Heart right ventricle (tissue), 16 donors: ENCODE results near the gene SMIM24. TPM values are rescaled to one million over a fixed set of nuclear protein-coding genes. Genes with fewer than 3 reads are reported as not detected.

Experiments used
- ATAC-seq, 8 donors: fragments of 200-7000 bp; cut with Tn5 transposase; one replicate each; pipeline ENCODE4 v1.9.1; 2020; ENCODE audit warnings: mild to moderate bottlenecking in 8 of 8, moderate library complexity in 8 of 8, moderate number of reproducible peaks in 1 of 8
- DNase-seq, 2 donors: peaks; one replicate each; pipeline ENCODE4 v3.0.0-alpha.2; 2020
- H3K27ac ChIP-seq, 10 donors: fragments of 200-600 bp; sonication (generic) in 2 of 10; one replicate each; pipeline versions ENCODE4 v1.5.0 to v1.8.0; 2020 to 2022; ENCODE audit warnings: mild to moderate bottlenecking in 3 of 10
- H3K27me3 ChIP-seq, 7 donors: fragments of 200-600 bp; one replicate each; pipeline ENCODE4 v1.8.0; 2021 to 2022; ENCODE audit warnings: mild to moderate bottlenecking in 2 of 7
- H3K36me3 ChIP-seq, 9 donors: fragments of 200-600 bp; sonication (generic) in 1 of 9; one replicate each; pipeline versions ENCODE4 v1.5.0 to v1.8.0; 2020 to 2022; ENCODE audit warnings: mild to moderate bottlenecking in 2 of 9
- H3K4me1 ChIP-seq, 9 donors: fragments of 200-600 bp; sonication (generic) in 1 of 9; one replicate each; pipeline versions ENCODE4 v1.5.0 to v1.8.0; 2020 to 2022; ENCODE audit warnings: mild to moderate bottlenecking in 4 of 9
- H3K4me3 ChIP-seq, 10 donors: fragments of 200-600 bp; sonication (generic) in 2 of 10; one replicate each; pipeline versions ENCODE4 v1.5.0 to v1.8.0; 2020 to 2022; ENCODE audit warnings: mild to moderate bottlenecking in 7 of 10, moderate library complexity in 2 of 10
- H3K9me3 ChIP-seq, 11 donors: fragments of 200-600 bp in 10 of 11; sonication (generic) in 2 of 11; one replicate each; pipeline versions ENCODE4 v1.5.0 to v1.8.0; 2013 to 2022; ENCODE audit warnings: mild to moderate bottlenecking in 2 of 11, control low read depth in 1 of 11, moderate library complexity in 1 of 11
- WGBS, 2 donors: extraction: QIAGEN DNeasy Blood & Tissue Kit; methylation state at CpG; one replicate each; pipeline ENCODE4 v1.1.7; 2013; ENCODE audit warnings: inconsistent platforms in 1 of 2; 5-methylcytosine and 5-hydroxymethylcytosine counted together
- intact Hi-C, 10 donors: fragments of 100-400 bp; cut with DNase I; formaldehyde crosslinking; loops; one replicate each; pipeline versions ENCODE4 v1.11.1 to v1.14.2; 2022
- polyA plus RNA-seq, 2 donors: library from polyadenylated mRNA; stranded (reverse); fragments of 200-250 nt; gene quantifications; one replicate each; pipeline ENCODE4 v1.2.3, GENCODE V29; 2013
- total RNA-seq, 10 donors: library from RNA; stranded (reverse); fragmentation: NEBNext Ultra II Directional in 3 of 10; extraction: Animal tissue kit (Norgen Biotek cat#: 25700) in 3 of 10; gene quantifications; one replicate each; pipeline versions ENCODE4 v1.2.1 to v1.2.4, GENCODE V29; 2021 to 2023
- TF ChIP-seq, protein P1 (sequence below), 9 donors: fragments of 200-600 bp; sonication (generic) in 2 of 9; IDR thresholded peaks; one replicate each; pipeline versions ENCODE4 v1.5.0 to v1.8.0; 2021 to 2022; ENCODE audit warnings: antibody characterized with exemption in 9 of 9, mild to moderate bottlenecking in 5 of 9, moderate library complexity in 1 of 9
- donor health status: Arrhythmogenic right ventricular cardiomyopathy.
- donor health status: ischemic (EF 13 %, LVEDD 7.1; RV severe dilation, severe dysfunction).
- donor health status: healthy with polysubstance abuse.
- donor health status: DM: no; HTN: yes; CAD: no.
- donor health status: DM: no; HTN: no; CAD: no.
- donor health status: ischemic (EF 25% LVEDD 6.9; RV normal size, moderate dysfunction).
- donor health status: ischemic (EF 25% LVEDD 5.7; RV mildly dilated, moderate dysfunction).
- donor health status: healthy.
- donor health status: DM: yes; HTN: yes; CAD: no.
- donor health status: Ischemic cardiomyopathy.
- donor health status: ischemic (EF 35%, LVEDD 5.7; RV mildly dilated, moderate dysfunction).
- donor health status: nonischemic (EF 11% LVEDD 7.7; RV severe dilation, severe dysfunction).
- donor health status: DM: yes; HTN: yes; CAD: no.
- donor health status: PGD.
- donor health status: ischemic (EF 29% LVEDD 5.4; RV normal size, mild dysfunction).
- donor health status: nonischemic (EF 23%, LVEDD 6.1; RV moderate dilation, normal function).

The SMIM24 gene
- total and polyA plus RNA-seq, 12 donors: not detected

DNA sequence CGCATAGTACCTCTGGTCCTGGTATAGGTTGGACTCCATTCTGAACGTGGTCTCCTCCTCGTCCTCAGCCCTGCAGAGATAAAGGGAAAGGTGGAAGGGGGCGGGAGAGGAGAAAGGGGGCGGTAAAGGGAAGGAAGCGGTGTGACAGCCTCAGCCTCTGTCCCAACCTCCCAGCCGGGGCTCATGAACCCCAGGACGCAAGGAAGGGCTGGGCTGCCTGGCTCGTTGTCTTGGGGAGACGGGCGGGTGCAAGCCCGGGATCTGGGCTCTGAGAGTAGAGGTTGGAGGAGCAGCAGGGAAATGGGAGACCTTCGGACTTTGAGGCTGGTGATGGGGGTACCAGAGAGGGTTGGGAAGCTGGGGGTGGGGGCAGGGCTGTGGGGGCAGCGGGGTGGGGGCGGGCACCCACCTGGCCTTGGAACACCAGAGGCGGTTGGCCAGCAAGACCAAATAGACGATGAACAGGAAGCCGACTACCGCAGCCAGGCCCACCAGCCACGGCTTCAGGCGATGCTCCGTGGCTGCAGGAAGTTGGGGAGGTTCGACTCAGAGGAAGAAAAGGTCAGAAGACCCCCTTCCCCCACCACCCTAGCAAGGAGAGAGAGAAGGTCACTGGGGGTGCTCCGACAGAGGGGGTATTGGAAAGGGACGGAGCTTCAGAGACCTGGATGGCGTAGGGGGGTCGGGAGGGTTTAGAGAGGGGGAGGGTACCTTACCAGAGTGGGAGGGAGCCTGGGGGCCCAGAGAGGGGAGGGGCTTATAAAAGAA is 1.7 kb downstream of the SMIM24 start:
- WGBS, 2 donors: 25 to 26% methylated on average over 27 of the region's 27 CpGs
- Histone ChIP-seq H3K4me1 (peaks cover 0 to 3% (median 0%) of the 10 kb centered on the region in 9 donors), H3K9me3 (no peaks in the 10 kb centered on the region), H3K27me3 (peaks cover 15 to 43% (median 39%) of the 10 kb centered on the region in 7 donors), H3K36me3 (no peaks in the 10 kb centered on the region), H3K27ac (no peak overlapping the region), H3K4me3 (no peak overlapping the region)
- DNase-seq: no peak
- TF ChIP-seq, protein P1, sequence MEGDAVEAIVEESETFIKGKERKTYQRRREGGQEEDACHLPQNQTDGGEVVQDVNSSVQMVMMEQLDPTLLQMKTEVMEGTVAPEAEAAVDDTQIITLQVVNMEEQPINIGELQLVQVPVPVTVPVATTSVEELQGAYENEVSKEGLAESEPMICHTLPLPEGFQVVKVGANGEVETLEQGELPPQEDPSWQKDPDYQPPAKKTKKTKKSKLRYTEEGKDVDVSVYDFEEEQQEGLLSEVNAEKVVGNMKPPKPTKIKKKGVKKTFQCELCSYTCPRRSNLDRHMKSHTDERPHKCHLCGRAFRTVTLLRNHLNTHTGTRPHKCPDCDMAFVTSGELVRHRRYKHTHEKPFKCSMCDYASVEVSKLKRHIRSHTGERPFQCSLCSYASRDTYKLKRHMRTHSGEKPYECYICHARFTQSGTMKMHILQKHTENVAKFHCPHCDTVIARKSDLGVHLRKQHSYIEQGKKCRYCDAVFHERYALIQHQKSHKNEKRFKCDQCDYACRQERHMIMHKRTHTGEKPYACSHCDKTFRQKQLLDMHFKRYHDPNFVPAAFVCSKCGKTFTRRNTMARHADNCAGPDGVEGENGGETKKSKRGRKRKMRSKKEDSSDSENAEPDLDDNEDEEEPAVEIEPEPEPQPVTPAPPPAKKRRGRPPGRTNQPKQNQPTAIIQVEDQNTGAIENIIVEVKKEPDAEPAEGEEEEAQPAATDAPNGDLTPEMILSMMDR (IDR thresholded peaks at IDR 0.05): no peak
- intact Hi-C loops: loop anchor here in 2 of 10 donors (5.0 kb wide), 2 partner anchors 156 to 171 kb away; no protein-coding TSS in a partner anchor
- no peak for ATAC-seq

DNA sequence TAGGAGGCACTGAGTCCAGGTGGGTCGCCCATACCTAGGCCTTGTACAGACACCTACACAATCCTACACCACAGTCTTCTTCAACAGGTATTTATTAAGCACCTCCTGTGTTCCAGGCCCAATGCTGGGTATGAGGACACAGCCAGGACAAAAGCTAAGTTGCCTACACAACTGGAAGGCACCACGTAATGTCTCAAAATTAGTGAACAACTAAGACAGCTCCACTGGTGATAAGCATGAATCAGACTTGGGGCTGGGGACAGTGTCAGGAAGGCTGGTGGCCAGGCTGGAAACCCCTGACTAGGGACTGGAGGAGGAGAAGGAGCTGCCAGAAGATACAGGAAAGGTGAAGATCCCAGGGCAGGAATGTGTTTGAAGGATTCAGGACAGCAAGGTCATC is 2.4 kb downstream of the SMIM24 start:
- Histone ChIP-seq H3K36me3 (no peaks in the 10 kb centered on the region), H3K27me3 (peaks cover 14 to 37% (median 33%) of the 10 kb centered on the region in 7 donors), H3K4me1 (peaks cover 0 to 3% (median 0%) of the 10 kb centered on the region in 9 donors), H3K27ac (no peak overlapping the region), H3K9me3 (no peaks in the 10 kb centered on the region), H3K4me3 (no peak overlapping the region)
- WGBS, 2 donors: 67 to 93% methylated on average over 2 of the region's 2 CpGs
- intact Hi-C loops: loop anchor here in 3 of 10 donors (2.0 to 5.0 kb wide), 3 partner anchors 153 to 171 kb away; no protein-coding TSS in a partner anchor
- TF ChIP-seq, protein P1 (IDR thresholded peaks at IDR 0.05): no peak
- ATAC-seq (no peak), DNase-seq (no peak)

DNA sequence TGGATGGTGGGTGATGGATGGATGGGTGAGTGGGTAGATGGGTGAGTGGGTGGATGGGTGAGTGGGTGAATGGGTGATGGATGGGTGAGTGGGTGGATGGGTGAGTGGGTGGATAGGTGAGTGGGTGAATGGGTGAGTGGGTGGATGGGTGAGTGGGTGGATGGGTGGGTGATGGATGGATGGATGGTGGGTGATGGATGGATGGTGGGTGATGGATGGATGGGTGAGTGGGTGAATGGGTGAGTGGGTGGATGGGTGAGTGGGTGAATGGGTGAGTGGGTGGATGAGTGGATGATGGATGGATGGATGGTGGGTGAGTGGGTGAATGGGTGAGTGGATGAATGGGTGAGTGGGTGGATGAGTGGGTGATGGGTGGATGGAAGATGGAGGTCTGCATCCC is 2.8 kb downstream of the SMIM24 start:
- H3K27me3 ChIP-seq: peaks cover 9 to 32% (median 29%) of the 10 kb centered on the region in 7 donors
- DNase-seq (no peak), ATAC-seq (no peak)
- H3K27ac ChIP-seq: no peak overlapping the region
- H3K9me3 ChIP-seq: no peaks in the 10 kb centered on the region
- TF ChIP-seq, protein P1 (IDR thresholded peaks at IDR 0.05): no peak
- intact Hi-C loops: loop anchor here in 3 of 10 donors (2.0 to 5.0 kb wide), 3 partner anchors 153 to 170 kb away; no protein-coding TSS in a partner anchor
- H3K4me1 ChIP-seq: peaks cover 0 to 4% (median 1%) of the 10 kb centered on the region in 9 donors
- no peaks in the 10 kb centered on the region for H3K36me3 ChIP-seq
- H3K4me3 ChIP-seq: no peak overlapping the region

DNA sequence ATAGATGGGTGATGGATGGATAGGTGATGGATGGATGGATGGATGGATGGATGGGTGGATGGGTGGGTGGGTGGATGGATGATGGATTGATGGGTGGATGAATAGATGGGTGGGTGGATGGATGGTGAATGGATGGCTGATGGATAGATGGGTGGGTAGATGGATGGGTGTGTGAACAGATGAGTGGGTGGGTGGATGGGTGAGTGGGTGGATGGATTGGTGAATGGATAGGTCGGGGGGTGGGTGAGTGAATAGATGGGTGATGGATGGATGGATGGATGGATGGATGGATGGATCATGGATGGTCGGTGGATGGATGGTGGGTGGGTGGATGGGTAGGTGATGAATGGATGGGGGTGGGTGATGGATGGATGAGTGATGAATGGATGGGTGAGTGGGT is 3.5 kb downstream of the SMIM24 start:
- ATAC-seq (no peak), DNase-seq (no peak)
- 88 to 91% methylated on average over 2 of the region's 2 CpGs for WGBS, 2 donors
- intact Hi-C loops: loop anchor here in 3 of 10 donors (2.0 to 5.0 kb wide), 3 partner anchors 152 to 170 kb away; no protein-coding TSS in a partner anchor
- H3K36me3 ChIP-seq: no peaks in the 10 kb centered on the region
- no peak overlapping the region for H3K27ac ChIP-seq
- H3K27me3 ChIP-seq: peaks cover 3 to 26% (median 22%) of the 10 kb centered on the region in 7 donors
- TF ChIP-seq, protein P1 (IDR thresholded peaks at IDR 0.05): no peak
- H3K4me3 ChIP-seq: no peak overlapping the region
- no peaks in the 10 kb centered on the region for H3K9me3 ChIP-seq
- peaks cover under 1 to 10% (median 6%) of the 10 kb centered on the region in 9 donors for H3K4me1 ChIP-seq
